PFSK-1 (cell line): ENCODE measurements around the gene PSMD2.

Experiments used
- FOXP2 ChIP-seq: optimal IDR thresholded peaks from 2 replicates; pipeline ENCODE3; 2011; ENCODE audit warnings: borderline replicate concordance, control low read depth, inconsistent platforms; ENCODE audit not compliant: insufficient read depth; ENCODE audit errors: extremely low read length, extremely low read depth
- POLR2AphosphoS5 ChIP-seq: IDR thresholded peaks from 2 replicates; pipeline ENCODE4 v1.6.1; 2012; ENCODE audit warnings: low read depth, mild to moderate bottlenecking, control low read depth, low read length, moderate library complexity
- REST ChIP-seq, 2 experiments: IDR thresholded peaks; 2 replicates each; pipeline versions ENCODE4 v1.6.1 to v1.8.0; 2011 to 2012; ENCODE audit warnings: low read depth in 2 of 2, low read length in 2 of 2, control low read depth in 1 of 2, inconsistent platforms in 1 of 2, mild to moderate bottlenecking in 1 of 2, moderate library complexity in 1 of 2; ENCODE audit not compliant: insufficient read depth in 1 of 2
- SIN3A ChIP-seq: IDR thresholded peaks from 2 replicates; pipeline ENCODE4 v1.6.1; 2012; ENCODE audit warnings: mild to moderate bottlenecking, low read length, moderate library complexity, borderline replicate concordance; ENCODE audit not compliant: insufficient read depth
- TAF1 ChIP-seq: IDR thresholded peaks from 2 replicates; pipeline ENCODE4 v1.6.1; 2012; ENCODE audit warnings: low read length, control low read depth, borderline replicate concordance; ENCODE audit not compliant: insufficient read depth

GRCh38 chr3:184350618-184351017 is 51.6 kb downstream of the PSMD2 start:
- no peak for TF ChIP-seq POLR2AphosphoS5
- TF ChIP-seq TAF1: no peak
- no peak for TF ChIP-seq SIN3A
- TF ChIP-seq REST (IDR thresholded peaks at IDR 0.05; ENCODE audit: insufficient read depth in 1 of 2, low read depth in 2 of 2, low read length in 2 of 2): no peak
- no peak for TF ChIP-seq FOXP2
